ENCODE measurements around the gene FAM81A. TPM values are rescaled to one million over a fixed set of nuclear protein-coding genes. Genes with fewer than 3 reads are reported as not detected.

The FAM81A gene
- total and polyA plus RNA-seq, 2 donors (not counting 1 experiment from before 2014, with no cell fraction given): 0.24 to 0.33 TPM

- no peaks in the 10 kb centered on the region for H3K9me3 ChIP-seq (ENCODE audit: control insufficient read depth, insufficient read depth, low read depth, low read length)
- H4K20me1 ChIP-seq (ENCODE audit: control insufficient read depth, extremely low read depth, insufficient read depth, low read length): no peaks in the 10 kb centered on the region
- H3K4me3 ChIP-seq (replicated peaks in 1 of 4; ENCODE audit: control extremely low read depth in 1 of 4, insufficient read depth in 1 of 4, low read depth in 3 of 4, low read length in 4 of 4): no peak overlapping the region
- no peaks in the 10 kb centered on the region for H3K4me1 ChIP-seq (ENCODE audit: control insufficient read depth, extremely low read depth, insufficient read depth, low read length)
- H3K27me3 ChIP-seq (ENCODE audit: control insufficient read depth, insufficient read depth, low read length): no peaks in the 10 kb centered on the region
- H3K27ac ChIP-seq (ENCODE audit: insufficient read depth, low read length): no peak overlapping the region
- no peaks in the 10 kb centered on the region for H3K79me2 ChIP-seq (ENCODE audit: control insufficient read depth, insufficient read depth, low read length)
- DNase-seq (ENCODE audit: low read depth in 2 of 2): no peak
- TF ChIP-seq CTCF (conservative IDR thresholded peaks at IDR 0.05 in 1 of 2, IDR thresholded peaks at IDR 0.05 in 1 of 2; ENCODE audit: low read depth in 1 of 2, low read length in 2 of 2): no peak
- no peak for TF ChIP-seq EZH2 (IDR thresholded peaks at IDR 0.05; ENCODE audit: low read length, missing control alignments)
- H3K9ac ChIP-seq (ENCODE audit: insufficient read depth, low read length): no peak overlapping the region
- H3K36me3 ChIP-seq (ENCODE audit: control insufficient read depth, insufficient read depth, low read length): no peaks in the 10 kb centered on the region
- H2AFZ ChIP-seq (ENCODE audit: low read length): no peak overlapping the region
- H3K4me2 ChIP-seq (ENCODE audit: extremely low read depth, insufficient read depth, low read length): no peak overlapping the region
These were observed 30.0 kb upstream of the FAM81A start for GRCh38 chr15:59407946-59408345.

- no peaks in the 10 kb centered on the region for H3K27me3 ChIP-seq (ENCODE audit: control insufficient read depth, insufficient read depth, low read length)
These were observed 27.5 kb upstream of the FAM81A start for GRCh38 chr15:59410391-59410896.

GRCh38 chr15:59413577-59413976 lies 24.4 kb upstream of the FAM81A start:
- no peaks in the 10 kb centered on the region for H3K4me1 ChIP-seq (ENCODE audit: control insufficient read depth, extremely low read depth, insufficient read depth, low read length)
- no peak for DNase-seq (ENCODE audit: low read depth in 2 of 2)
- peaks cover 6% of the 10 kb centered on the region for H3K27me3 ChIP-seq (ENCODE audit: control insufficient read depth, insufficient read depth, low read length)
- no peak overlapping the region for H3K4me2 ChIP-seq (ENCODE audit: extremely low read depth, insufficient read depth, low read length)
- H3K79me2 ChIP-seq (ENCODE audit: control insufficient read depth, insufficient read depth, low read length): no peaks in the 10 kb centered on the region
- H3K4me3 ChIP-seq (replicated peaks in 1 of 4; ENCODE audit: control extremely low read depth in 1 of 4, insufficient read depth in 1 of 4, low read depth in 3 of 4, low read length in 4 of 4): no peak overlapping the region
- H3K27ac ChIP-seq (ENCODE audit: insufficient read depth, low read length): no peak overlapping the region
- H3K9ac ChIP-seq (ENCODE audit: insufficient read depth, low read length): no peak overlapping the region
- H4K20me1 ChIP-seq (ENCODE audit: control insufficient read depth, extremely low read depth, insufficient read depth, low read length): no peaks in the 10 kb centered on the region
- TF ChIP-seq CTCF (conservative IDR thresholded peaks at IDR 0.05 in 1 of 2, IDR thresholded peaks at IDR 0.05 in 1 of 2; ENCODE audit: low read depth in 1 of 2, low read length in 2 of 2): no peak
- no peak for TF ChIP-seq EZH2 (IDR thresholded peaks at IDR 0.05; ENCODE audit: low read length, missing control alignments)
- no peaks in the 10 kb centered on the region for H3K9me3 ChIP-seq (ENCODE audit: control insufficient read depth, insufficient read depth, low read depth, low read length)
- no peaks in the 10 kb centered on the region for H3K36me3 ChIP-seq (ENCODE audit: control insufficient read depth, insufficient read depth, low read length)
- no peak overlapping the region for H2AFZ ChIP-seq (ENCODE audit: low read length)

More at GRCh38 chr15:59410391-59410896, 27.5 kb upstream of the FAM81A start:
- Histone ChIP-seq H3K9ac (ENCODE audit: insufficient read depth, low read length) (no peak overlapping the region), H2AFZ (ENCODE audit: low read length) (no peak overlapping the region), H3K79me2 (ENCODE audit: control insufficient read depth, insufficient read depth, low read length) (no peaks in the 10 kb centered on the region), H3K27ac (ENCODE audit: insufficient read depth, low read length) (no peak overlapping the region), H3K4me2 (ENCODE audit: extremely low read depth, insufficient read depth, low read length) (no peak overlapping the region), H3K9me3 (ENCODE audit: control insufficient read depth, insufficient read depth, low read depth, low read length) (no peaks in the 10 kb centered on the region), H4K20me1 (ENCODE audit: control insufficient read depth, extremely low read depth, insufficient read depth, low read length) (no peaks in the 10 kb centered on the region), H3K36me3 (ENCODE audit: control insufficient read depth, insufficient read depth, low read length) (no peaks in the 10 kb centered on the region), H3K4me1 (ENCODE audit: control insufficient read depth, extremely low read depth, insufficient read depth, low read length) (no peaks in the 10 kb centered on the region), H3K4me3 (replicated peaks in 1 of 4; ENCODE audit: control extremely low read depth in 1 of 4, insufficient read depth in 1 of 4, low read depth in 3 of 4, low read length in 4 of 4) (no peak overlapping the region)
- TF ChIP-seq EZH2 (IDR thresholded peaks at IDR 0.05; ENCODE audit: low read length, missing control alignments) (no peak), CTCF (conservative IDR thresholded peaks at IDR 0.05 in 1 of 2, IDR thresholded peaks at IDR 0.05 in 1 of 2; ENCODE audit: low read depth in 1 of 2, low read length in 2 of 2) (no peak)
- peak in 1 of 2 donors; percentile 22 for DNase-seq (ENCODE audit: low read depth in 2 of 2)
